ENCODE results near the gene SRPK2.

GRCh38 chr7:105088456-105088855 lies 300.3 kb downstream of the SRPK2 start:
- no peak for TF ChIP-seq RAD21 (IDR thresholded peaks at IDR 0.05)
- TF ChIP-seq, protein P1, sequence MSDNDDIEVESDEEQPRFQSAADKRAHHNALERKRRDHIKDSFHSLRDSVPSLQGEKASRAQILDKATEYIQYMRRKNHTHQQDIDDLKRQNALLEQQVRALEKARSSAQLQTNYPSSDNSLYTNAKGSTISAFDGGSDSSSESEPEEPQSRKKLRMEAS (IDR thresholded peaks at IDR 0.05), result no peak
- TF ChIP-seq, protein P2, sequence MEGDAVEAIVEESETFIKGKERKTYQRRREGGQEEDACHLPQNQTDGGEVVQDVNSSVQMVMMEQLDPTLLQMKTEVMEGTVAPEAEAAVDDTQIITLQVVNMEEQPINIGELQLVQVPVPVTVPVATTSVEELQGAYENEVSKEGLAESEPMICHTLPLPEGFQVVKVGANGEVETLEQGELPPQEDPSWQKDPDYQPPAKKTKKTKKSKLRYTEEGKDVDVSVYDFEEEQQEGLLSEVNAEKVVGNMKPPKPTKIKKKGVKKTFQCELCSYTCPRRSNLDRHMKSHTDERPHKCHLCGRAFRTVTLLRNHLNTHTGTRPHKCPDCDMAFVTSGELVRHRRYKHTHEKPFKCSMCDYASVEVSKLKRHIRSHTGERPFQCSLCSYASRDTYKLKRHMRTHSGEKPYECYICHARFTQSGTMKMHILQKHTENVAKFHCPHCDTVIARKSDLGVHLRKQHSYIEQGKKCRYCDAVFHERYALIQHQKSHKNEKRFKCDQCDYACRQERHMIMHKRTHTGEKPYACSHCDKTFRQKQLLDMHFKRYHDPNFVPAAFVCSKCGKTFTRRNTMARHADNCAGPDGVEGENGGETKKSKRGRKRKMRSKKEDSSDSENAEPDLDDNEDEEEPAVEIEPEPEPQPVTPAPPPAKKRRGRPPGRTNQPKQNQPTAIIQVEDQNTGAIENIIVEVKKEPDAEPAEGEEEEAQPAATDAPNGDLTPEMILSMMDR (IDR thresholded peaks at IDR 0.05; ENCODE audit: low read depth, low read length, missing input control), result no peak
- TF ChIP-seq REST (IDR thresholded peaks at IDR 0.05), result no peak
- no peak for TF ChIP-seq YY1 (IDR thresholded peaks at IDR 0.05)
- no peak for TF ChIP-seq TAF1 (conservative IDR thresholded peaks at IDR 0.05)
- TF ChIP-seq EGR1 (IDR thresholded peaks at IDR 0.05; ENCODE audit: low read depth in 2 of 2), result no peak
- no peak for TF ChIP-seq JUND (IDR thresholded peaks at IDR 0.05)
- TF ChIP-seq ATF3 (IDR thresholded peaks at IDR 0.05), result no peak
- TF ChIP-seq FOXA1 (IDR thresholded peaks at IDR 0.05), result no peak
- TF ChIP-seq RXRA (IDR thresholded peaks at IDR 0.05), result no peak
- TF ChIP-seq GABPA (IDR thresholded peaks at IDR 0.05 in 1 of 2, conservative IDR thresholded peaks at IDR 0.05 in 1 of 2), result no peak
